MV-4-11 (cell line): ENCODE results near the gene PANX1.
A peak's percentile ranks its signal among the peaks of the same experiment; 100 is the strongest.
"Not testable (repeated sequence)": the region's sequence is repeated elsewhere in the genome, so short reads cannot be mapped to it uniquely, and the experiment has no call there.

ENCODE experiments used
- DNase-seq: peaks from one replicate; lab custom pipeline; 2025; lab: John Stamatoyannopoulos, UW

The PANX1 gene

DNA sequence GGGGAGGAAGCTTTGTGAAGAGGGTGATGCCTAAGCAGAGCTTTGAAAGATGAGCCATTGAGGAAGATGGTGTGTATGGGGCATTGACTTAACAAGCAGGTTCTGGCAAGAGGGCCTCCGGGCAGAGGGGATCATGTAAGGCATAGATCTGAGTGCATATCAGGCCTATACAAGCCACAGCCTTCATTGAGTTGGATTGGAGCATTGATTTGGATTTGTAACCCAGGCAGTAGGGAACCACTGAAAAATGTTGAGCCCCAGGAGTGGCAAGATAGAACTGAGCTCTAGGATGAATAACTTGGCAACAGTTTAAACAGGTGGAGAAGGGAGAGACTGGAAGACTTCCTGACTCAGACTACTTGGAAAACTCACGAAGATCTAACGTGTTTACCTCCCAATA, 21.4 kb downstream of the PANX1 start:
- no peak for DNase-seq

DNA sequence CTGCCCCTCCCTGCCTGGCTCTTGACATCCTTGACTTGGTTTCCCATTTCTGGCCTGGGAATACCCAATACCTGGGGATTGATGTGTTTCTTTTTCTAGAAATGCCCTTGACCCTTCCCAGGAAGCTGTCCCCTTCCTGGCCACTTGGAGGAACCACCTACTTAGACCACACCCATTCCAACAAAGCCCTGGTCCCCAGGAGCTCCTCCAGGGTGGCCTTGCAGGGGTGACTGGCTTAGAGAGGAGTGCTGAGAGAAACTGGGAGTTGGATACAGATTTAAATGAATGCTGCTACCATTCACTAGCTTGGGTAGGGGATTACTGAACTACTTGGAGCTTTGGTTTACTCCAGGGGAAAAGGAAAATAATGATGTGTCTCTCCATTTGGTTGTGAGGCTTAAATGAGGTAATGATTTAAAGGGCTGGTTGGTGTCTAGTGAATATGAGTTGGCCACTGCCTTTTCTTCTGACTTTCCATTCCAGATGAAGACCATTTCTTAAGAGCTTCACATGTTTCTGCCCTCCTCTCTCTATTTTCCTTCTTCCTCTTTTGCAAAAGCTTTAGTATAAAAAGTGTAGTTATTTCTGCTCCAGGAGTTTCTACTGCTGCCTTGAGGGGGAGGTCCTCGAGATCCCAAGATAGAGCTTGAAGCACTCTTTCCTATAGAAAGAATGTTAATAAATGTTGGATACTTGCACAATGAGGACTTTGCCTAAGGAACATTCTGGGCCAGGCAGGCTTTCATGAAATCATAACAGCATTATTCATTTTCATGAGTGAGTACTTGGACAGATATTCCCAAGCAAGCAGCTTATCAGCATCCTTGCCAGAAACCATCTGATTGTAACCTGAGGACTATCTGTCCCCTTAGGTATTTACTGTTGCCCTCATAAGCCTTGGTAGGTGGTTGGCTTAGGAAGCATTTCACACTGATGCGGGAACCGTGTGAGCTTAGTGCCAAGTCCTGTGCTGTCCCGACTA, 22.4 kb downstream of the PANX1 start:
- DNase-seq: peak; percentile 67

DNA sequence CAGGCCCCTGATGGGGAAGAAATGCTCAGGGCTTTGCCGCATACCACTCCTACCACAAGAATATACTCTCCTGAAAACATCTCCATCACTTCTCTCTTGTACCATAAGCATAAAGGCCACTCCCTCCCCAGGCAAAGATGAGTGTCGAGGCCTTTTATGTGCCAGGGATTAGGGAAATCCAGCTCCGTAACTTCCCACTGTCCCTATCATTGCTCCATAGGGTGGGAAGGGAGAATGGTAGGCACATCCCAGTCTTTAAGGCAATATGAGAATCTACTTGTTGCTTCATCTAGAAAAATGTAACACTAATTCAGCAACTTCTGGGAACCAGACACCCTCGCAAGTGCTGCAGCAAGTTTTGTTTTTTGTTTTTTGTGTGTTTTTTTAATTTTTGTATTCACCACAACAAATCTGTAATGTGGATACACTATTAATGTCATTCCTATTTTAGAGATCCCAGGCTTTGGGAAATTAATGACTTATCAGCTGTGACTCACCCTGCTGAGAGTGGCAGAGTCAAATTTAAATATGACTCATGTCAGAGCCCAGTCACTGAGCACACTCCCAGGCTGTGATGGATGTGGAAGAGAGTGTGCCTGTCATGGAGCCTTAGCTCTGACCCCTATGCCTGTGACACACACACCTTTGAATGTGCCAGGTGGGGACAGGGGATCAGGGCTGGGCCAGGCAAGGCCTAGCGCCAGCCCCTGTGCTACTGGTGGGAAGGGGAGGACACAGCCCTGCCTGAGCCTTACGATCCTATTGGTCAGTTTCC, 23.4 kb downstream of the PANX1 start:
- DNase-seq: peak; percentile 55

DNA sequence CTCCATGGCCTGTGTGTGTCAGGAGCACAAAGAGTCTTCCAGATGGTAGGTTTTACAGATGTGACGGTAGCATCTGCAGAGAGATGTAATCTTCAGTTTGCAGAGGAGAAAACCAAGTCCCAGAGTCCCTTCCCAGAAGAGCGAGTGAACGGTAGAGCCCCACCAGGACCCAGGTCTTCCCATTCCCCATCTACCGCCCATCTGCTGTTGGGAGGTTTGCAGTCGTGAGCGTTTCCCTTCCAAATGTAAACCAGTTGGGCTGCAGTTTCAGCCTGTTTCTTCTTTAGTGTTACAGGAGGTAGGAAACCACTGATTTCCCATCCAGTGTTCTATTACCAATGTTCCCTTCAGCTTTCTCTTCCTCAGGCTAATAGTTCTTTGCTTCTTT, 24.0 kb downstream of the PANX1 start:
- no peak for DNase-seq

DNA sequence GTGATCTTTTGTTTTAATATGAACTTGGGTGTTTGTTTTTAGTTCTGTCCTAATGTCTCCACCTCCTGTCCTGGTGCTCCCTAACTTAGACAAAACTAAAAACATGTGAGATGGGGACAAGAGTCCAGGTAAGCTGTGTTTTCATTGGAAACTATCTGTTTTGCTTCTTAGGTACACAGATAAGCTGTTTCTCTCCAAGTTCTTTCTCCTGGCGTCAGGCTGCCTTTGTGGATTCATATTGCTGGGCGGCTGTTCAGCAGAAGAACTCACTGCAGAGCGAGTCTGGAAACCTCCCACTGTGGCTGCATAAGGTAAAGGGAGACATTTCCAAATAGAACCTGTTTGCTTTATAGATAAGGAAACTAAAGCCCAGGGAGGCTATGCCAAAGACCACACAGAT, 24.7 kb downstream of the PANX1 start:
- DNase-seq: no peak

DNA sequence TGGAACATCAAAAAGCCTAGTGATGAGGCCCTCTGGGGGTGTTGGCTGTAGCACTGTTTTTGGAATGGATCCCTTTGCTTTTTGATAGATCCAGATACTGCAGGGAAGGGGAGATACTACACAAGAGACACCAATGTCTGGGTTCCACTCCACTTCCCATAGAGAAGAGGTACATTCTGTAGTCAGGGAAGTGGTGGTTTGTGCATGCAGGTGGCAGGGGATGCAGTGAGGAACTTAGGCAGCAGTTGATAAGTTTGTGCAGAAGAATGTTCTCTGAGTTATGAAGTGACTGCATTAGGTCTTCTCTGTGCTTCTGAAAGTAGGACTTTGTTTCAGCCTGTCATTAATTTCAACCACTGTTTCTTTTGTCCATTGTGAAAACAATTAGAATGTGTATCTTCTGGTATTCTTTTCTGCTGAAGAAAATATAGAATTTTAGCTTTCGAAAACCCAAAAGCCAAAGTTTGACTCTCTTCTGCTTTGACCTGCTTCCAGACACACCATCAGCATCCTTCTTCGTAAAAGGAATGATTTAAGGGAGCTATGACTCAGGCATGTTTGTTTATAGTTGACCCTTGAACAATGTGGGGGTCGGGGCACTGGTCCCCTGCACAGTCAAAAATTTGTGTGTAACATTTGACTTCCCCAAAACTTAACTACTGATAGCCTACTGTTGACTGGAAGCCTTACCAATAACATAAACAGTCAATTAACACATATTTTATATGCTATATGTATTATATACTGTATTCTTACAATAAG, 25.6 kb downstream of the PANX1 start:
- DNase-seq: no peak

DNA sequence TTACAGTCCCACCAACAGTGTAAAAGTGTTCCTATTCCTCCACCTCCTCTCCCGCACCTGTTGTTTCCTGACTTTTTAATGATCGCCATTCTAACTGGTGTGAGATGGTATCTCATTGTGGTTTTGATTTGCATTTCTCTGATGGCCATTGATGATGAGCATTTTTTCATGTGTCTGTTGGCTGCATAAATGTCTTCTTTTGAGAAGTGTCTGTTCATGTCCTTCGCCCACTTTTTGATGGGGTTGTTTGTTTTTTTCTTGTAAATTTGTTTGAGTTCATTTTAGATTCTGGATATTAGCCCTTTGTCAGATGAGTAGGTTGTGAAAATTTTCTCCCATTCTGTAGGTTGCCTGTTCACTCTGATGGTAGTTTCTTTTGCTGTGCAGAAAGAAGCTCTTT, 28.7 kb downstream of the PANX1 start:
- DNase-seq: not testable (repeated sequence)

DNA sequence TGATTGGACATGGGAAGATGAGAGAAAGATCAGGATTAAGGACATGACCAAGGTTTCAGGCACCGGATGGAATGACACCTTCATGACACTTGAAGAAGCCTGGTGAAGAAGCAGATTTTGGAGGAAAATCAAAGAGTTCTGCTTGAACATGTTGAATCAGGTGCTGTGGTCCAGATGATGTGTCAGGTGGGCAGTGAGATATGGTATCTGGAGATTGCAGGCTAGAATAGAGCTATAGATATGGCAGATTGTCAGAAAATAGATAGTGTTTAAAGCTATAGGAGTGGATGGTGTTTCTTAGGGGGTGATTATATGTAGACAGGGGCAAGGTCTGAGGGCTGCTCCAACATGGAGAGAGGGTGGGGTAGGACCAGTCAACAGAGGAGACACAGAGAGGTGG, 40.2 kb downstream of the PANX1 start:
- no peak for DNase-seq

DNA sequence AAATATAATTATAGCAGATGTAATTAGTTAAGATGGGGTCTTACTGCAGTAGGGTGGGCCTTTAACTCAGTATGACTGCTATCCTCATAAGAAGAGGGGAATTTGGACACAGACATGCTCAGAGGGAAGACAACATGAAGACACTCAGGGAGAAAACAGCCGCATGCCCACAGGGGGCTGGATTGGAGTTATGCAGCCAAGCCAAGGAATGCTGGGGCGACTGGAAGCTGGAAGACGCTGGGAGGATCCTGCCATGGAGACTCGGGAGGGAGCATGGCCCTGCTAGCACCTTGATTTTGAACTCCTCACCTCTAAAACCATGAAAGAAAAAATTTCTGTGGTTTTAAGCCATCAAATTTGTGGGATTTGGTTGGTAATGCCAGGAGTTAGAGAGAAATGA, 40.9 kb downstream of the PANX1 start:
- DNase-seq: no peak

DNA sequence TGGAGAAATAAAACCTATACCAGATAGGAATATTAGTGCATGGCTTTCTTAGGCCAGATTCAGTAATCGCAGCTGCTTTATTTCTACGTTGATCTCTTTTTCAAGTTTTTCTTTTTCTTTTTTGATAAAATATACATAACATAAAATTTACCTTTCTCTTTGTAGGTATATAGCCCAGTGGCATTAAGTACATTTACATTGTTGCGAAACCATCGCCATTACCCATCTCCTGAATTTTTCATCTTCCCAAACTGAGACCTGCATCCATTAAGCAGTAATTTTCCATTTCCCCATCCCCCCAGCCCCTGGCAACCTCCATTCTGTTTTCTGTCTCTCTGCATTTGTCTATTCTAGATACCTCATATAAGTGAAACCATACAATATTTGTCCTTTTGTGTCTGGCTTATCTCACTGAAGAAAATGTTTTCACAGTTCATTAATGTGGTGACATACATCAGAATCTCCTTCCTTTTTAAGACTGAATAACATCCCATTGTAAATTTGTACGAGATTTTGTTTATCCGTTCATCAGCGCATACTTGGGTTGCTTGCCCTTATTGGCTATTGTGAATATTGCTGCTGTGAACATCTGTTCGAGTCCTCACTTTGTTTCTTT, 41.4 kb downstream of the PANX1 start:
- DNase-seq: no peak

DNA sequence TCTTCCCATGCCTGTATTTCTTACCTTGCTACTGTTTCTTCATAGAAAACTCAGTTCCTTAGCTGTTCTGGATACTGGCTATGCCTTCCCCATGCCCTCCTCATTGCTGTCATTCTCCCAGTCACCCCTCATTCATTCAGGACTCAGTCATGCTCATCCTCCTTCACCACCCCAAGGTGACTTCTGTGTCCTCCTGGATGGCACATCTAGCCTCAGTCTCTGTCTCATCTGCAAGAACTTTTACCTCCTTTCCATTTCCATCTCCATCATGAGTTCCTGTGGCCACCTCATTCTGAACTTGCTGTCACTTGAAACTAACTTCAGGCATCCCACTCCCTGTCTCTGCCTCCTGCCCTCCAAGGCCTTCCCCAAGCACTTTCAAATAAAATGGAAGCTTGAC, 42.3 kb downstream of the PANX1 start:
- no peak for DNase-seq

DNA sequence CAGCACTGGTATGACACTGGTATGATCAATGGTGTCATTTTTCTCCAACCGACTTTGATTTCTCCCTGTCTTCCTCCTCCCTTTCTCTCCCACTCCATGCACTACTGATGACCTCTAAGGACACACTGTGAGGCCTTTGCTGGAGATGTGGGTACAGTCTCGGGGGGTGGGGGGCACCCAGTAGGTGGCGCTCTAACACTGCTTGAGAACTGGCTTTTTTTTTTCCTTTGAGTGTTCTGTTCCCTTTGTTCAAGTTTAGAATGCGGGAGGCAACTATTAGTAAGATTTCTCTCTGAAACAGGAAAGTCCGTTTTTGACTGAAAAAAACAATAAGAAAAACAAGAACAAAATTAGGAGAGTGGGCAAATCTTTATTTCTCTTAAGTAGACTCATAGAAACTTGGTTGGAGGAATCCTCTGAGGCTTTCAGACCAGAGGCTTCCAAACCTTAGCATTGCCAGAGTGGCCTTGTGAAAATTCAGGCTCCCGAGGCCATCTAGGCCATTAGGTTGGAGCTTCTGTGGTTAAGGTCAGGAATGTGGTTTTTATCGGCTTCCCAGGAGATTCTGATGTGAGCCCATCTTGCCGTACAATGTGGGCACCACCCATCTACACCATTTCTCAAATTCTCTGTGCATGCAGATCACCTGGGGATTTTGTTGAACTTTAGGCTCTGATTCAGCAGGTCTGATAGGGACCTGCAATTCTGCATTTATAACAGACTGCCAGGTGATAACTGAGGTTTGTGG, 43.2 kb downstream of the PANX1 start:
- DNase-seq: peak; percentile 33

DNA sequence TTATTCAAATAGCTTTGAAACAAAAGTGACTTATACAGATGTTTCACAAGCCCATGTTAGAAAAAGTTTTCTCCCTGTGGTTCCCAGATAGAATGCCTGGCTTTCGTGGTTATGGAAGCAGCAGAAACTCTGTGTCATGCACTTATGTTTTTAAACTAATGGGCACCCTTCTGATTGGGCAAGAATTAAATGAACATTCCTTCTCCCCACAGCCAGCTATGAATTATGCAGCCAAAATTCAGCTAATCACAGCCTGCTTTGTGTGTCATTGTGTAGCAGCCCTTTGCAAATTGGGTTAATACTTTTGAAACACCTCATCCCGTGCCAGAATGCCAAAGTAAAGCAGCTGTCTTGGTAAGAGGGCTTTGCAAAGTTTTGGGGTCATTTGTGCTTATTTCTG, 46.9 kb downstream of the PANX1 start:
- peak; percentile 49 for DNase-seq

DNA sequence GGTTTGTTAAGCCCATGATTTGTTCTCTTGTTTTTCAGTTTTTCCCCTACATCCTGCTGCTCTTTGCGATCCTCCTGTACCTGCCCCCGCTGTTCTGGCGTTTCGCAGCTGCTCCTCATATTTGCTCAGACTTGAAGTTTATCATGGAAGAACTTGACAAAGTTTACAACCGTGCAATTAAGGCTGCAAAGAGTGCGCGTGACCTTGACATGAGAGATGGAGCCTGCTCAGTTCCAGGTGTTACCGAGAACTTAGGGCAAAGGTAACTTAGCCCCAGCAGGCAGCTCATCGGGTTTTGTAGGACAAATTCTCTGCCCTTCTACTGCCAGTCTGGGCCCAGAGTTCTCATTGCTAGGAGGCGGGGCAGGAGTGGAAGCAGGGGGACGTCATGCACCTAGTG, 49.7 kb downstream of the PANX1 start:
- DNase-seq: no peak

DNA sequence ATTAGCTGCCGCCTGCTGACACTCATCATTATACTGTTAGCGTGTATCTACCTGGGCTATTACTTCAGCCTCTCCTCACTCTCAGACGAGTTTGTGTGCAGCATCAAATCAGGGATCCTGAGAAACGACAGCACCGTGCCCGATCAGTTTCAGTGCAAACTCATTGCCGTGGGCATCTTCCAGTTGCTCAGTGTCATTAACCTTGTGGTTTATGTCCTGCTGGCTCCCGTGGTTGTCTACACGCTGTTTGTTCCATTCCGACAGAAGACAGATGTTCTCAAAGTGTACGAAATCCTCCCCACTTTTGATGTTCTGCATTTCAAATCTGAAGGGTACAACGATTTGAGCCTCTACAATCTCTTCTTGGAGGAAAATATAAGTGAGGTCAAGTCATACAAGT, 51.1 kb downstream of the PANX1 start:
- no peak for DNase-seq

DNA sequence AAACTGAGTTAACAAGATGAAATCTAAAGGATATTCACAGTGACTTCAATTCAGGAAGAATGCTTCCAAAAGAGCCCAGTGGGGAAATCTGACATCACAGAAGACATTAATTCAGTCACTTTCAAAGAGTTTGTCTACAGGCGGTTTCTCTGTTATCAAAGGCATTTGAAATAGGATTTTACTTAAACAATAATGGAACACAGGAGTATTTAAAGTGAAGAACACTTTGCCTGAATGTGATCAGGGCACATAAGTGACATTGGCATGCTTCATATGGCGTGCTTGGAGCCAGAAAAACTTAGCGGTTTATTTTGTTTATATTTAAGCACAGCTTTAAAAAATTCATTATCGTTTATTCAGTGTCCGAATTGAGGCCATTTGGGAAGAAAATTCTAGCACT, 52.9 kb downstream of the PANX1 start:
- no peak for DNase-seq

DNA sequence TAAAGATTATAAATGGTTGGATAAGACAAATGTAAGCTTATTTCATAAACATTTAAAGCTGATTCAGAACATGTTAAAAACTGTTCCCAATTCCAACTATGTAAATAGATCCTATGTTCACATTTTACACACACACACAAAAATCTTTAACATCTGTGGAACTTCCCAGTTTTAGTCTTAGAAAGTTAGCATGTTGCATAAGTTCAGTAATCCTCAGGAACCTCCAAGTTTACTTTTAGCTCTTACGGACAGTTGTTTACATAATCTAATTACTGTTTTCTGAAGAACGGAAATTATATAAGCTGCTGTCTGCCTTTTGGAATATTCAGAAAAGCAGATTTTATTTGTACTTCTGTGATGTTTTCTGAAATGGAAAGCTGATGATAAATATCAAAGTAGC, 53.3 kb downstream of the PANX1 start:
- peak; percentile 75 for DNase-seq

DNA sequence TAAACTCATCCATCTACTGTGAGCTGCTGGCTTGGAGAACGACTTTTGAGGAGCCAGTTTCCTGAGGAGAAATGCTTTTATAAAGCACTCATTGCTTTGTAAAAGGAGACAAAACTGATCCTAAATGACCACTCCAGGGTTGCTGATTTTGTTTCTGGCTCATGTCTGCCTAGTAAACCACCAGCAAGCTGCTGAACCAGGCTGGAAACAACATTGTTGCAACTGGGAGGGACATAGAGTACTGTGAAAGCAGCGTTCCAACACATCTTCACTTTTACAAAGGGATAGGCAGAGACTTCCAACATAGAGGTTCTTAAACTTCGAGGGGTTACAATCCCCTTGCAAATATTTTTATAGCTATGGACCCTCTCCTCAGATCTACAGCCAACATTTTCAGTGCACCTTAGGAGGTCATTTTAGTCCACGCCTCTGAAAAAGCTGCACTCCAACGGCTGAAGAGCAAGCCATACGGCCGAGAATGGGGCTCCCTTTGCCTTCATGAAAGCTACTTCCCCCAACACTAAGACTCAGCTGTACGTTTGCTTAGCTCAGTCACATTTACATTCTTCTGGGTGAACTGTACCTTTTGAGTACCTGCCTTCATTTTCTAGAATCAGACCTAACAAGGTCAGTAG, 54.7 kb downstream of the PANX1 start:
- no peak for DNase-seq

DNA sequence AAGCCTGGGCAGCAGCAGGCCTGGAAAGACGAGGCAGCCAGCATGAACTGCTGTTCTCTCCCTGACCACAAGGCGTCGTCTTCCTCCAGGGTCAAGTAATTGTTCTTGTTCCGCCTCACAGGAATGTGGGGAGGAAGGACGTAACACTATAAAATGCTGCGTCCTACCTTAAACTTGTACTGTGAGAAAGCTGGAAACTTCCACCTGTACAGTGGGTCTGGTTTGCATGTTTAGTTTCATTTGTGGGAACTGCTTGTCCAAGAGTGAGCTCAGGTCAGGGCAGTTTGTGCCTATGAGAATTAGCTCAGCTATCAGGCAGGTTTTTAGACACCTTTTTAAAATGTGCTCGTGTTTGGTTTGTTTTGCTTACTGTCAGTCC, 55.2 kb downstream of the PANX1 start:
- DNase-seq: peak; percentile 58

DNA sequence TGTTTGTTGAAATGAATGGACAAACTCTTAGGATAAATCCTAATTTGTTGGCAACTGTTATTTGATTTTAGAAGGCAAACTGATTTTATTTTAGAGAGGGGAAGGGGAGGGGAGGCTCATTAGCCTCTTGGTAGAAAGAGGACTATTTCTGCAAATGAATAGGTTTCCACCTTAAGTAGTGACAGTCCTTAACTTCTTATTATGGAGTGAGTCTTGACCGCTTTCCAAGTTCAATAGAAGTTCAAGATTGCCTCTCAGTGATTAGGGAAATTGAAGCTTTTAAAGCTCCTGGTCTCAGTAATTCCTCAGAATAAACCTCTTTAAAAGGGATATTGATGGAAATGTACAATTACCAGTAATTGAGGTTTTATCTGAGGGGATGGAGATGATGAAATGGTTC, 55.7 kb downstream of the PANX1 start:
- DNase-seq: no peak

DNA sequence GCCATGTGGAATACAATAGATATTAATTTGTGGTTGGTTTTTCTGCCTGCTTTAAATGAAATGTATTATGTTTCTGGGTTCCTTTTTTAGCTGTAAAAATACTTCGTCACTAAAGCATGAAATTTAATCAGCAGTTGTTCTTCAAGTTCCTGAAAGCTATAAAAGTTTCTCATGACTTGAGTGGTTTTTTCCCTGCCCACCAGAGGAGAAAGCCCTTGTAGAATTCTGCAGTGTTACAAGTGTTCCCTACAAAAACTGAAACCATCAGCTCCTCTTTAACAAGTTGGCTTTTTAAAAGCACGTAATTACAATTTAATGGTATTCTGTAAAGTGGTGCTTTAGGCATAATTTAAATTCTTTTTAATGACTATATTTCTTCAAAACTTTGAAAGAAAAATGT, 56.2 kb downstream of the PANX1 start:
- DNase-seq: peak; percentile 47
